MG63 (cell line): ENCODE measurements around the gene RAB36. TPM values are rescaled to one million over a fixed set of nuclear protein-coding genes. Genes with fewer than 3 reads are reported as not detected.
"Not testable (repeated sequence)": the region's sequence is repeated elsewhere in the genome, so short reads cannot be mapped to it uniquely, and the experiment has no call there.

Experiments
- DNase-seq: peaks from one replicate; pipeline ENCODE4 v3.0.0-alpha.2; 2020
- H3K27me3 ChIP-seq: fragments of 250-450 bp; sonication (Bioruptor Pico); 2 replicates; pipeline ENCODE4 v1.5.1; 2020; ENCODE audit warnings: mild to moderate bottlenecking, moderate library complexity
- H3K36me3 ChIP-seq: fragments of 250-450 bp; sonication (Bioruptor Pico); 2 replicates; pipeline ENCODE4 v1.5.1; 2020; ENCODE audit warnings: mild to moderate bottlenecking, moderate library complexity
- H3K4me3 ChIP-seq: fragments of 250-450 bp; sonication (Bioruptor Pico); 2 replicates; pipeline ENCODE4 v1.5.1; 2020; ENCODE audit warnings: mild to moderate bottlenecking, moderate library complexity
- H3K9me3 ChIP-seq: fragments of 250-450 bp; sonication (Bioruptor Pico); 2 replicates; pipeline ENCODE4 v1.5.1; 2020; ENCODE audit warnings: mild to moderate bottlenecking, moderate library complexity
- total RNA-seq: library from RNA; depleted of rRNA; stranded (reverse); fragments of >200 nt; shearing (Covaris generic); gene quantifications from 2 replicates; pipeline ENCODE4 v1.2.3, GENCODE V29; 2014; ENCODE audit warnings: low replicate concordance

Gene RAB36
- total RNA-seq, 1 experiment from 2014 or later = 0.03 TPM

DNA sequence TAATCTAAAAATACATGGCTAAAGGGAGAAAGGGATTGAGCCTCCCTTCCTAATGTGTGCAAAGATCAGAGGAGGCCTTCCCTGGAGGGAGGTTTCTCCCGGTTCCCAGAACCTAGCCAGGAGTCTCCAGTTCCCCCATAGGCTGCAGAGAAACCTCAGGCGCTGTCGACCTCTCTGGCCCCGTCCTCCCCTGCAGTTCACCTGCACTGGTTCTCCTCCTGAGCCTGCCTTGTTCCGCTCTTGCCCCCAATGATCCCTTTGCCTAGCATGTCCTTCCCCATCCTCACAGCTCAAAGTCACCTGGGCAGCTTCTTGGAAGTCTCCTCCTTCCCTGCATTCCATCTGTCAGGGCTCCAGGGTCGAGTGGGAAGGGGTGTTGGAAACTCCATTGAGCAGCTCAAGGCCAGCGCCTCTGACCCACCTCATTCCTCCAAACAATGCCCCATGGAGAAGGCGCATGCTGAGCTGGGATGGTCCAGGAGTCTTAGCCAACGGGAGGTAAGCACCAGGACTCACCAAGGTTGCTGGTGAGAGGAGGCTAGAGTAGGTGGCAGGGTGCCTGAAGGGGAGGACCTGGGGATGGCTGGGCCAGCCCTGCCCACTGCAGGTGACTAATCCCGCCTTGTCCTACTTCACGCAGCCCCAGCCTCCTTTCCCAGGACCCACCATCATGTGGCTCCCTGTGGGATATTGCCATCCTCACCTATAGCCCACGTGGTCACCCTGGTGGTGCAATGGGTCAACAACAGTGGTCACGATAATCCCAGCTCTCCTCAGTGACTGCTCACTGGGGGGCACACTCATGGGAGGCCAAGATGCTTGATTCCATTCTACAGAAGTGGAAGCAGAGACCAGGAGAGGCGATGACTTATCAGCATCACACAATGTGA lies 18.9 kb upstream of the RAB36 start:
- no peaks in the 10 kb centered on the region for H3K27me3 ChIP-seq
- no peaks in the 10 kb centered on the region for H3K9me3 ChIP-seq
- H3K36me3 ChIP-seq = no peaks in the 10 kb centered on the region
- DNase-seq = no peak
- no peak overlapping the region for H3K4me3 ChIP-seq

DNA sequence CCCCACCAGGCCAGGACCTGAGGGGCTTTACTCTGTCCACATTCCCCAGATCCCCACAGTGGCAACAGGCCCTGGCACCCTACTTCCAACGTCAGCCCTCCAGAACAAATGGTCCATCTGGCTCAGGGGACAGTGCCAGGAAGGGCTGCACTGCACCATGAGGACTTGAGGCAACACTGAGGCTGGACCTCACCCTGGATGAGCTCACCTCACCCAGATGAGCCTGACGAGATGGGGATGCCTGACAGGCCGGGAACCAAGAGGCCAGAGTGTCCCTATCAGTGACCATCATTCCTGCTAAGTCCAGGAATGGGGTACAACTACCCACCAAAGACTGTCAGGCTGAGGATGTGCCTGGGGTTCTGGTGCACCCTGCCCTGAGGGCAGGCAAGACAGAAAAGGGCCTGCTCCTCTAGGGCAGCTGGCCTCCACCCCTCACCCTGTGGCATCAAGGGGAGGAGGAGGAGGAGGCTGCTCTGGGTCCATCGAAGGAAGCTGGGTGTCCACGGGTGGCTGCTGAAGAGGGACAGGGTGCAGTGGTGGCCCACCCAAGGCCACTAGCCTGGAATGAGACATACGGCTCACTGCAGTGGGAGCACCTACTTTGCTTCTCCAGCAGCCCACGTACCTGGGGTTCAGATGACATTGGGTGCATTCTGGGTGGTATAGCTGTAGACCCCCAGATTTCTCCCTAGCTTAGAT lies 18.1 kb upstream of the RAB36 start:
- H3K27me3 ChIP-seq = no peaks in the 10 kb centered on the region
- no peaks in the 10 kb centered on the region for H3K9me3 ChIP-seq
- no peak for DNase-seq
- H3K36me3 ChIP-seq = no peaks in the 10 kb centered on the region
- no peak overlapping the region for H3K4me3 ChIP-seq

DNA sequence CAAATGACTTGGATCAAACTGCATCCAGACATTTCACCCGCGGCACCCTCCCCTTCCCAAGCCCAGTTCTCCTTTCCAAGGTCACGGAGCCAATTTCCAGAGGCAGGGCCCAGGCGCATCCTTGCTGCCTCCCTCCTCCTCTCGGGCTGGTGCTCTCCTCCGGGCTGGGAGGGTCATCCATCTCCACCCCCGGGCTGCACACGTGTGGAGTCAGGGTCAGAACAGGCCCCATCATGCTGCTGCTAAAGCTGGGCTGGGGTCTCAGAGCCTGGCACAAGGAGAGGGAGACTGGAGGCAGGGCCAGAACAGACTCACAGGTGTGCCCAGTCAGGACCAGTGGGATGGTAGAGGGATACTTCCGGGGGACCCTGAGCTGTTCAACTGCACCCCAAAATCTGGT lies 17.5 kb upstream of the RAB36 start:
- H3K36me3 ChIP-seq = no peaks in the 10 kb centered on the region
- H3K27me3 ChIP-seq = no peaks in the 10 kb centered on the region
- no peak for DNase-seq
- H3K4me3 ChIP-seq = no peak overlapping the region
- H3K9me3 ChIP-seq = no peaks in the 10 kb centered on the region

DNA sequence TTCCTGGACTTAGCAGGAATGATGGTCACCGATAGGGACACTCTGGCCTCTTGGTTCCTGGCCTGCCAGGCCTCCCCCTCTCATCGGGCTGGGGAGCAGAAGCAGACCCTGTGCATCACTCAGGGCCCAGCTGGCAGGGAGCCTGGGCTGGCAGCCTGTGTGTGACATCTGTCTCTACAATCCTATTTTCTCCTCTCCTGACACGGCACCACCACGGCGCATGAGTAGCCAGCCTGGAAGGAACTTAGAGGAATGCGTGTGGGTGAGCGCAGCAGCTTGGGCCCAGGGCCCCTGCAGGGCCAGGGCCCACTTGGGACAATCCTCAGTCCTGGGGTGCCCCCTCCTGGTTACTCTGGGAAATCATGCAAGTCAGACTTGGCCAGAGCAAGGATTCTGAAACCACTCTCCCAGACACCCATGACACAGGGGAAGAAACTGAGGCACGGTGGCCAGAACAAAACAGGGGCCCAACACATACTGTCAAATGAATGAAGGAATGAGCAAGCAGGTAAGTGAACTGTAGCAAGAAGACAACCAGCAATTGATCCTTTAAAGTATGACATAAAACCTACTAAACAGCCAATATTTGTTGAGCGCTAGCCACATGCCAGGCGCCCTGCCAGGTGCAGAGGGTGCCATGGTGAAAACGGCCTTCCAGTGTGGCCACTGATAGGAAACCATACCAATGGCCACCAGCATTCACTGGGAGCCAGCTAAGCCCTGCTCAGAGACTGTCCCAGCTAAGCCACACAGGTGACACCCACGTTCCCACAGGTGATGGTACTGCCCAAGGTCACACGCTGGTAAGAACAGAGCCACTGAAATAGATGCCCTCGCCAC lies 16.8 kb upstream of the RAB36 start:
- Histone ChIP-seq H3K9me3 (no peaks in the 10 kb centered on the region), H3K27me3 (no peaks in the 10 kb centered on the region), H3K4me3 (no peak overlapping the region), H3K36me3 (no peaks in the 10 kb centered on the region)
- DNase-seq = peak; percentile 69

DNA sequence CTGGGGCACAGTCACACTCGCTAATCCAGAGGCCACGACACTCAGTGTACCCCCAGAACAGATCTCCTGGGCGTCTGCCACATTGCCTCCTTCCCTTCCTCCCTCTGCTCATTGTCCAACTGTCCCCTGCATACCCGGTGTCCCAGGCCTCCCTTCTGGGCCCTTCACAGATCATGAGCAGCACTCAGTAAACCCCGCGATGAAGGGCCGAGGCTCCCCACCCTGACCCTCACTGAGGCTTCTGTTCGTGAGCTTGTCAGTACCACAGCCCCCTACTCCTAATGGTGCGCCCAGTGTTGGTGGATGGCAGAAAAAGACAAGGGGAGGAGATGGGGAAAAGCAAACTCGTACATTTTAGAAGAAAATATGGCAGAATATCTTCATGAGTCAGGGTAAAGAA lies 16.1 kb upstream of the RAB36 start:
- no peaks in the 10 kb centered on the region for H3K9me3 ChIP-seq
- no peaks in the 10 kb centered on the region for H3K27me3 ChIP-seq
- DNase-seq = no peak
- H3K4me3 ChIP-seq = no peak overlapping the region
- H3K36me3 ChIP-seq = no peaks in the 10 kb centered on the region

DNA sequence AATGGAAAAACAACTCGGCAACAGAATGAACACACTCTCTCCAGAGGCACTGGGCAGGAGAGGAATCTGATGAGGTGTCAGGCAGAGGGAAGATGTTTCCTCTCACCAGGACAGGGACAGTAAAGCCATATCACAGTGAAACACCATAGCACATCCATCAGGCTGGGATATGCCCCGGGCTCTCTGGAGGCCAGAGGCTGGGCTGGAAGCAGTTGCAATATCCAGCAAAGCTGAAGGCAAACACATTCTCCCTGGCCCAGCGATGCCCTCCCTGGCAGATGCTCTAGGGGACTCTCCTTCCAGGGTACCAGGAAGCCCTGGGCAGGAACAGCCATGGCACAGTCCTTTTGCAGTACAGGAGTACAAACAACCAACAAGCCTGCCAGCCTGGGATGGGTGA lies 14.6 kb upstream of the RAB36 start:
- H3K9me3 ChIP-seq = no peaks in the 10 kb centered on the region
- no peak for DNase-seq
- no peak overlapping the region for H3K4me3 ChIP-seq
- no peaks in the 10 kb centered on the region for H3K36me3 ChIP-seq
- H3K27me3 ChIP-seq = no peaks in the 10 kb centered on the region

DNA sequence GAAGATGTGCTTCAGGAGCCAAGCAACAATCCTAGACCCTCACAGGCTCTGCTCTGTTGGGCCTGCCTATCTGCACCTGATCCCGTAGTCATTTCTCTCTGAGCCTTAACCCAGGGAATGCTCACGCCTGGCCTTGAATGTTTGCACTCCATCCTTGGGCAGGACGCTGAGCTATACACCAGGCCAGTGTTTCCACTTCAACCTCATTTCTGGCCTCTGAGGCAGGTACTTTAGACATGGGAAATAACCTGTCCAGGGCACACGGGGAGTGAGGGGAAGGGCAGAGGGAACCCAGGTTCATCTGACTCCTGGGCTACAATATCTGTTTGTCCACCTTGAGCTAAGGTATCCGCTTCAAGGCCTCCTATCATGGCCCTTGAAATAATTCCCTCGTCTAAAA lies 13.3 kb upstream of the RAB36 start:
- Histone ChIP-seq H3K27me3 (no peaks in the 10 kb centered on the region), H3K36me3 (no peaks in the 10 kb centered on the region), H3K4me3 (no peak overlapping the region), H3K9me3 (no peaks in the 10 kb centered on the region)
- no peak for DNase-seq

DNA sequence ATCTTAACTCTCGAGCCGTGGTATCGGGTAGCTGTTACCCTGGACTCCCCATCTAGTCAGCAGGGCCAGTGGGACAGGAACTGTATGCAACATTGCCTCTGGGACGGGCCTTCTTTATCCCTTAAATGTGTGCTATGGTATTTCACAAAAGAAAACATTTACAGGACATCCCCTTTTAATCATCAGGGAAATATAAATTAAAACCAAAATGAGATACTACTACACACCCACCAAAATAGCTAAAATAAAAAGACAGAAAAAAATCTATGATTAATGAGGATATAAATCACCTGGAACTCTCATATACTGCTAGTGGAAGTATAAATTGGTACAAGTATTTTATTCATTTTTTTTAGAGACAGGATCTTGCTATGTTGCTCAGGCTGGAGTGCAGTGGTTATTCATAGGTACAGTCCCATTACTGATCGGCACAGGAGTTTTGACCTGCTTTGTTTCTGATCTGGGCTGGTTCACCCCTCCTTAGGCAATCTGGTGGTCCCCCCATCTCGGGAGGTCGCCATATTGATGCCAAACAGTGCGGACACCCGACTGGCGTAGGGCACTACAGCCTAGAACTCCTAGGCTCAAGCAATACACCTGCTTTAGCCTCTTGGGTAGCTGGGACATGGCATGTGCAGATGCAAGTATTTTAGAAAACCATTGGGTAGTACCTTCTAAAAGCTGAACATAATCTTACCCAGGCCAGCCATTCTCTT lies 12.7 kb upstream of the RAB36 start:
- Histone ChIP-seq H3K36me3 (no peaks in the 10 kb centered on the region), H3K9me3 (no peaks in the 10 kb centered on the region), H3K27me3 (no peaks in the 10 kb centered on the region), H3K4me3 (no peak overlapping the region)
- DNase-seq = no peak

DNA sequence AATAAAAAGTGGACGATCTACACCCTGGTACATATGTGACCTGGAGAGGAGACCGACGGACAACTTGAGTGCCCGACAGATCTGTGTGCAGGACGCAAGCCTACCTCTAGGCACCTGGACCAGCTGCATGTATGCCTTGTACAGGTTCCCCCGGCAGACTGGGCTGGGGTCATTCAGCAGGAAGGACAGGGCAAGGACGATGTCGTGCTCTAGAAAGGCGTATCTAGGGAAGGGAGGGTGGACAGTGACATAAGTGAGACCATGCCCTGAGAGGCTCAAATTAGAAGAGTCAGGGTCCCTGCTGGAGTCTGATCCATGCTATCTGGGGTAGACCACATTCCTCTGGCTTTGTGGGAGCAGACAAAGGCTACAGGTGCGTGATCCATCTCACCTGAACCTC lies 11.4 kb upstream of the RAB36 start:
- no peak overlapping the region for H3K4me3 ChIP-seq
- H3K9me3 ChIP-seq = no peaks in the 10 kb centered on the region
- no peaks in the 10 kb centered on the region for H3K27me3 ChIP-seq
- no peak for DNase-seq
- no peaks in the 10 kb centered on the region for H3K36me3 ChIP-seq

DNA sequence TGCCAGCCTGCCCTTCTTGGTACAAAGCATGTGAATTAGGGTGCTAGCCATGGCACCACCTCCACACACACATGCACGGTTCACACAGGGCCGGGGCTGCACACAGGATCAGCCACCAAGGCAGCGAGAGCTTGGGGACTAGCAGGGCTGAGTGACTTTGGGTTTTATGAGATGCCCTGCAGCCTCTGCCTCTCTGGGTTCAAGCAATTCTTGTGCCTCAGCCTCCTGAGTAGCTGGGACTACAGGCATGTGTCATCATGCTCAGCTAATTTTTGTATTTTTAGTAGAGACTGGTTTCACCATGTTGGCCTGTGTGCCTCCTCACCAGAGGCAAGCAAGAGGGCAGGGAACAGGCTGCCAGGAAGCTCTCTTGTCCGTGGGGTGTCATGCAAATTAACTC lies 8.3 kb upstream of the RAB36 start:
- H3K9me3 ChIP-seq, H3K36me3 ChIP-seq, H3K27me3 ChIP-seq, H3K4me3 ChIP-seq, DNase-seq: not testable (repeated sequence)

DNA sequence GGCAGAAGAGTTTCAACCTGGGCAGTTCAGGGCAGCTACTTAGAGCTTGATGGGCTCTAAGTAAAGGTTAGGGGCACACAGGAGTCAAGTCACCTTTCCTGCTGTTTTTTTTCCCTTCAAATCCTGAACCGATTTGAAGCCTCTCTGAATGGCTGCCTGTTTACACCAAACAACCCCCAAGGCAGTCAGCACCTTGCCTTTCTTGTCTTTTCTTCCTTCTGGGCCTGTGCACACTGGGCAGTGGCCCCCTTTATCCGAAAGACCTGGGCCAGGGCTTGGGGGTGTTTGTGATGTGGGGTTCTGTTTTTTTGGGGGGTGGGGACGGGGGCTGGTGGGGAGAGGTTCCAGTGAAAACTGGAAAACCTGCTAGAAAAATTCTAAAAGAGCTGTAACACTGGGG lies 7.8 kb upstream of the RAB36 start:
- Histone ChIP-seq H3K4me3 (no peak overlapping the region), H3K9me3 (no peaks in the 10 kb centered on the region), H3K27me3 (no peaks in the 10 kb centered on the region), H3K36me3 (no peaks in the 10 kb centered on the region)
- DNase-seq = no peak

DNA sequence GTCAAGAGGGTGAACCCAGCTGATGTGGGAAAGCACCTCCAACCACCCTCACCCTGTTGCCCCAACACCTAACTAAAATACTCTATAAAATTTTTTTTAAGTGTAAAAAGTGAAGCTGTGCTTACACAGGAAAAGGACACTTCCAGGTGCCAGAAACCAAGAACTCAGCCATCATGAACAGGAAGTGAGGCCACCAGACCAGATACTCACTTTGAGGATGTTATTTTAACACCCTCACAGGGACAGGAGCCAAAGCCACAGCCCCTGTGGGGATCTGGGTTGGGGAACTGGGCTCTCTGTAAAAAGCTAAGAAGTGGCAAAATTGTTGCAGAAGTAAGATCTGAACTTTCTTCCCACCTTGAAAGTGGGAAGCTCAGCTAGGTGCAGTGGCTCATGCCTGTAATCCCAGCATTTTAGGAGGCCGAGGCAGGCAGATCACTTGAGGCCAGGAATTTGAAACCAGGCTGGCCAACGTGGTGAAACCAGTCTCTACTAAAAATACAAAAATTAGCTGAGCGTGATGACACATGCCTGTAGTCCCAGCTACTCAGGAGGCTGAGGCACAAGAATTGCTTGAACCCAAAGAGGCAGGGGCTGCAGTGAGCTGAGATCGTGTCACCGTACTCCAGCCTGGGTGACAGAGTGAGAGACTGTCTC lies 7.2 kb upstream of the RAB36 start:
- H3K9me3 ChIP-seq = no peaks in the 10 kb centered on the region
- H3K27me3 ChIP-seq = no peaks in the 10 kb centered on the region
- DNase-seq = no peak
- no peaks in the 10 kb centered on the region for H3K36me3 ChIP-seq
- H3K4me3 ChIP-seq = no peak overlapping the region

DNA sequence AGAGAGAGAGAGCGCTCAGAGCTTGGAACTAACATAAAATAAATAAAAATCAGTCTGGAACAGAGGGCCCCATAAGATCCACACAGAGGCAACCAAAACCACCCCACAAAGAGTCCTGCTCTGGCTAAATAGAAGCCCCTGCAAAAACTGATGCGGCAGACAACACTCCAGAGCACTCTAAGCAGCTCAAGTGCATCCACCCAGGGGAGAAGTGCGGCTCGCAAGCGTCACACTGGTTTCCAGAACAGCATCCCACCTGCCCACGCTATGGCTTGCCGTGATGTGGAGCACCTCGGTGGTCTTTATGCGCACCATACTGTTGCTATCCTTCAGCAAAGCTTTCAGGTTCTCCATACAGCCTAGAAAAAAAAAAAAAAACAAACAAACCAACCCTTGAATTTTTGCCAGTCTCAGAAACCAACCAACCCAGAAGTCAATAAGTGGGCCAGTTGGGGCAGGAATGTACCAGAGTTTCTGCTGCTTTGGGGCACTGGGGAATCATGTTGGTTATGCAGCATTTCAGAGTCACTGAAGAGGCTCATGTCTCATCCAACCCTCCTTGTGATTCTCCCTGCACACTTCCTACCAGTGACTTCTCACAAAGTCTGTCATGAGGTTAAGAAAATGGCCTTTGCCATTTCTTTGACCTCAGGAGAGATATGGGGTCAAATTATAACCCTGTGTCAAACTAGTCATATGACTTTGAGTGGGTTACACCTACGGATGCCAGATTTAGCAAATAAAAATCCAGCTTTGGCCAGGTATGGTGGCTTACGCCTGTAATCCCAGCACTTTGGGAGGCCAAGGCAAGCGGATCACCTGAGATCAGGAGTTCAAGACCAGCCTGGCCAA lies 6.5 kb upstream of the RAB36 start:
- no peaks in the 10 kb centered on the region for H3K27me3 ChIP-seq
- H3K9me3 ChIP-seq = no peaks in the 10 kb centered on the region
- DNase-seq = no peak

DNA sequence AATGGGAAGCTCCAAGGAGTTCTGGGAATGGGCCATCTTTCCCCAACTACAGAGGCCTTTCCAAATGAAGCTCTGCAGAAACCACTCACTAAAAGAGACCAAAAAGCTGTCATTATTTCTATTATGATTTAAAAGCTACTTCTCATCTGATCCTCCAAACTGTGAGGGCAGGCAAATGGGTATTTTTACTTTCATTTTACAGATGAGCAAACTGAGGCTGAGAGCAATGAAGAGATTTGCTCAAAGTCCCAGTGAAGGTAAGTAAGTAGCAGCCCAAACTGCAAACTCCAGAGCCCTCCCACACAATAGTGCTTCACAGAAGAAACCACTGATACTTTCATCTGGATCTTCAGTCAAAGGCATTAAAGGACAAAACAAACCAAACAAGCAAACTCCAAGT lies 4.9 kb upstream of the RAB36 start:
- no peaks in the 10 kb centered on the region for H3K9me3 ChIP-seq
- H3K4me3 ChIP-seq = no peak overlapping the region
- no peaks in the 10 kb centered on the region for H3K27me3 ChIP-seq
- no peaks in the 10 kb centered on the region for H3K36me3 ChIP-seq
- DNase-seq = no peak

More for the DNA sequence above, 6.5 kb upstream of the RAB36 start:
- no peaks in the 10 kb centered on the region for H3K36me3 ChIP-seq
- no peak overlapping the region for H3K4me3 ChIP-seq

DNA sequence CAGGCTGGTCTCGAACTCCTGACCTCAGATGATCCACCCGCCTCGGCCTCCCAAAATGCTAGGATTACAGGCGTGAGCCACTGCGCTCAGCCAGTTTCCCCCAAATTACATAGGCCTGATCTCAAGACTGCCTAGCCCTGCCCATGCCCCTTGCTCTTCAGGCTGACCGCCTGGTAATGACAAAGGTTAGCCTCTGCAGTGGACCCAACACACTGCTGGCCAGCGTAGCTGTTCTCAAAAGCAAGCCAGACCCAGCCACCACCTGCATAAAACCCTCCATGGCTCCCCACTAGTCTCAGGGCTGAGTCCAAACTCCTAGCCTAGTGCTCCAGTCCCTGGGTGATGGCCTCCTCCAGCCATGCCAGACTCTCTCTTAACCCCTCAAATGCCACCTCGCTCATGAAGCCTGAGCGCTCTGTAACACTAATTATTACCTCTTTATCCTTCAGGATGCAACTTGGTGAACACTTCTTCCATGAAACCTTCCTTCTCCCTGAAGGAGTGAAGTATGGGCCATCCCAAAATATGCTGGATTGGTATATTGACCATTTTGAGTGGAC lies 2.7 kb upstream of the RAB36 start:
- Histone ChIP-seq H3K9me3 (no peaks in the 10 kb centered on the region), H3K36me3 (no peaks in the 10 kb centered on the region), H3K4me3 (no peak overlapping the region), H3K27me3 (no peaks in the 10 kb centered on the region)
- DNase-seq = no peak
